ENCODE measurements around the gene TMEM151A.

- TF ChIP-seq, protein P1, sequence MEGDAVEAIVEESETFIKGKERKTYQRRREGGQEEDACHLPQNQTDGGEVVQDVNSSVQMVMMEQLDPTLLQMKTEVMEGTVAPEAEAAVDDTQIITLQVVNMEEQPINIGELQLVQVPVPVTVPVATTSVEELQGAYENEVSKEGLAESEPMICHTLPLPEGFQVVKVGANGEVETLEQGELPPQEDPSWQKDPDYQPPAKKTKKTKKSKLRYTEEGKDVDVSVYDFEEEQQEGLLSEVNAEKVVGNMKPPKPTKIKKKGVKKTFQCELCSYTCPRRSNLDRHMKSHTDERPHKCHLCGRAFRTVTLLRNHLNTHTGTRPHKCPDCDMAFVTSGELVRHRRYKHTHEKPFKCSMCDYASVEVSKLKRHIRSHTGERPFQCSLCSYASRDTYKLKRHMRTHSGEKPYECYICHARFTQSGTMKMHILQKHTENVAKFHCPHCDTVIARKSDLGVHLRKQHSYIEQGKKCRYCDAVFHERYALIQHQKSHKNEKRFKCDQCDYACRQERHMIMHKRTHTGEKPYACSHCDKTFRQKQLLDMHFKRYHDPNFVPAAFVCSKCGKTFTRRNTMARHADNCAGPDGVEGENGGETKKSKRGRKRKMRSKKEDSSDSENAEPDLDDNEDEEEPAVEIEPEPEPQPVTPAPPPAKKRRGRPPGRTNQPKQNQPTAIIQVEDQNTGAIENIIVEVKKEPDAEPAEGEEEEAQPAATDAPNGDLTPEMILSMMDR (IDR thresholded peaks at IDR 0.05): no peak
- TF ChIP-seq POLR2A (IDR thresholded peaks at IDR 0.05): no peak
Measured at GRCh38 chr11:66343176-66343575, 51.5 kb downstream of the TMEM151A start.
